ENCODE data around the gene CWC15.
"Not testable (repeated sequence)": the region's sequence is repeated elsewhere in the genome, so short reads cannot be mapped to it uniquely, and the experiment has no call there.

CWC15 gene

GRCh38 chr11:94956963-94957362, 16.4 kb downstream of the CWC15 start:
- no peak for DNase-seq (ENCODE audit: low spot score)

GRCh38 chr11:94954753-94955152, 18.6 kb downstream of the CWC15 start:
- DNase-seq (ENCODE audit: low spot score) (no peak), FAIRE-seq (no peak)

More at GRCh38 chr11:94956963-94957362, 16.4 kb downstream of the CWC15 start:
- FAIRE-seq, result no peak

GRCh38 chr11:94948070-94948617, 25.2 kb downstream of the CWC15 start:
- peak; percentile 81 for FAIRE-seq
- peak; percentile 68 for DNase-seq (ENCODE audit: low spot score)

- DNase-seq (ENCODE audit: low spot score), result no peak
- no peak for FAIRE-seq
Measured at GRCh38 chr11:94946812-94947211, 26.5 kb downstream of the CWC15 start.

- FAIRE-seq (no peak), DNase-seq (ENCODE audit: low spot score) (no peak)
Measured at GRCh38 chr11:94941131-94941530, 32.2 kb downstream of the CWC15 start.

GRCh38 chr11:94939346-94939745, 34.0 kb downstream of the CWC15 start:
- FAIRE-seq (no peak), DNase-seq (ENCODE audit: low spot score) (no peak)

GRCh38 chr11:94938095-94939055, 35.0 kb downstream of the CWC15 start:
- DNase-seq (ENCODE audit: low spot score) (no peak), FAIRE-seq (no peak)

- DNase-seq (ENCODE audit: low spot score) (no peak), FAIRE-seq (no peak)
Measured at GRCh38 chr11:94934846-94935245, 38.5 kb downstream of the CWC15 start.

- FAIRE-seq (no peak), DNase-seq (ENCODE audit: low spot score) (no peak)
Measured at GRCh38 chr11:94934362-94934761, 39.0 kb downstream of the CWC15 start.

GRCh38 chr11:94933223-94934130, 39.9 kb downstream of the CWC15 start:
- peak; percentile 11 for DNase-seq (ENCODE audit: low spot score)
- no peak for FAIRE-seq

- DNase-seq (ENCODE audit: low spot score), result no peak
- no peak for FAIRE-seq
Measured at GRCh38 chr11:94932503-94932902, 40.9 kb downstream of the CWC15 start.

- not testable (repeated sequence) for FAIRE-seq; DNase-seq (ENCODE audit: low spot score)
Measured at GRCh38 chr11:94932072-94932471, 41.3 kb downstream of the CWC15 start.

GRCh38 chr11:94928117-94928990, 45.0 kb downstream of the CWC15 start:
- DNase-seq (ENCODE audit: low spot score) (no peak), FAIRE-seq (no peak)

GRCh38 chr11:94926698-94927237, 46.6 kb downstream of the CWC15 start:
- no peak for FAIRE-seq
- no peak for DNase-seq (ENCODE audit: low spot score)

- FAIRE-seq (no peak), DNase-seq (ENCODE audit: low spot score) (no peak)
Measured at GRCh38 chr11:94926271-94926625, 47.1 kb downstream of the CWC15 start.

- no peak for FAIRE-seq
- peak; percentile 25 for DNase-seq (ENCODE audit: low spot score)
Measured at GRCh38 chr11:94925422-94926270, 47.7 kb downstream of the CWC15 start.

- FAIRE-seq (no peak), DNase-seq (ENCODE audit: low spot score) (no peak)
Measured at GRCh38 chr11:94924612-94925011, 48.7 kb downstream of the CWC15 start.

- DNase-seq (ENCODE audit: low spot score) (no peak), FAIRE-seq (no peak)
Measured at GRCh38 chr11:94924171-94924572, 49.2 kb downstream of the CWC15 start.

- FAIRE-seq, result no peak
- DNase-seq (ENCODE audit: low spot score), result no peak
Measured at GRCh38 chr11:94923004-94923334, 50.4 kb downstream of the CWC15 start.
